K562 (cell line): ENCODE results near the gene KLHL35. TPM values are rescaled to one million over a fixed set of nuclear protein-coding genes. Genes with fewer than 3 reads are reported as not detected.

Source experiments
- ATAC-seq: fragments of 200-7000 bp; cut with Tn5 transposase; 3 replicates; pipeline ENCODE4 v1.9.1; 2020; ENCODE audit warnings: moderate library complexity
- BruUV-seq: library from RNA; stranded (reverse); fragments of 400-500 nt; replicated peaks from 2 replicates; lab custom pipeline; 2021; lab: Mats Ljungman, UMichigan
- CTCF ChIA-PET: fragments of 300-600 bp; formaldehyde crosslinking; extraction: SDS; loops from one replicate; lab custom pipeline; 2021; ENCODE audit warnings: low intra/inter-chr PET ratio; lab: Yijun Ruan, JAX
- POLR2A ChIA-PET: fragments of 300-600, 350-650 bp; sonication (Branson Sonifier 250); formaldehyde crosslinking; extraction: SDS; loops from one replicate; lab custom pipeline; 2021; ENCODE audit warnings: antibody characterized with exemption, inconsistent platforms; lab: Yijun Ruan, JAX
- DNase-seq, 4 experiments: peaks; one replicate each; pipeline versions ENCODE4 v3.0.0 to v3.0.0-alpha.2; 2011 to 2018; ENCODE audit warnings: low spot score in 3 of 4, mixed read lengths in 3 of 4; ENCODE audit errors: extremely low read depth in 1 of 4
- FAIRE-seq: peaks from 2 replicates; lab custom pipeline; 2011; peaks lifted over from hg19 to GRCh38; lab: Jason Lieb, UNC
- H2AFZ ChIP-seq: 2 replicates; pipeline ENCODE4 v1.6.0; 2011; ENCODE audit warnings: low read depth, low read length, control low read depth, inconsistent platforms
- H3K27ac ChIP-seq: fragments of 200-600 bp; 3 replicates; pipeline ENCODE4 v1.8.0; 2011; ENCODE audit warnings: low read depth, mild to moderate bottlenecking, control low read depth, inconsistent platforms, low read length, moderate library complexity, mixed read lengths; ENCODE audit errors: extremely low read depth
- H3K27me3 ChIP-seq, 2 experiments: fragments of 300-600 bp in 1 of 2; 2 replicates in 1 of 2; 3 replicates in 1 of 2; pipeline versions ENCODE4 v1.6.0 to v1.8.0; 2011; ENCODE audit warnings: inconsistent platforms in 2 of 2, low read length in 2 of 2, mild to moderate bottlenecking in 1 of 2, mixed read lengths in 1 of 2, moderate library complexity in 1 of 2; ENCODE audit not compliant: control insufficient read depth in 2 of 2, insufficient read depth in 2 of 2
- H3K36me3 ChIP-seq: fragments of 300-600 bp; 3 replicates; pipeline ENCODE4 v1.8.0; 2011; ENCODE audit warnings: mild to moderate bottlenecking, low read length, inconsistent platforms; ENCODE audit not compliant: control insufficient read depth, insufficient read depth
- H3K4me1 ChIP-seq, 2 experiments: fragments of 200-600 bp in 1 of 2; replicated peaks in 1 of 2; 2 replicates in 1 of 2; 3 replicates in 1 of 2; pipeline versions ENCODE4 v1.5.1 to v1.8.0; 2011; ENCODE audit warnings: inconsistent platforms in 2 of 2, low read length in 2 of 2, mild to moderate bottlenecking in 1 of 2, mixed read lengths in 1 of 2, moderate library complexity in 1 of 2; ENCODE audit not compliant: control insufficient read depth in 2 of 2, insufficient read depth in 2 of 2
- H3K4me2 ChIP-seq: 2 replicates; pipeline ENCODE4 v1.6.1; 2011; ENCODE audit warnings: low read length, control low read depth, inconsistent platforms, mixed read lengths; ENCODE audit not compliant: insufficient read depth
- H3K4me3 ChIP-seq: fragments of 200-600 bp; sonication (generic), shearing (Covaris generic); 2 replicates; pipeline ENCODE4 v1.5.1; 2016; ENCODE audit warnings: control low read depth, inconsistent platforms
- H3K79me2 ChIP-seq: fragments of 200-600 bp; 3 replicates; pipeline ENCODE4 v1.8.0; 2011; ENCODE audit warnings: low read length, inconsistent platforms; ENCODE audit not compliant: control insufficient read depth, insufficient read depth
- H3K9ac ChIP-seq, 2 experiments: 2 replicates each; pipeline versions ENCODE4 v1.6.0 to v1.6.1; 2011; ENCODE audit warnings: low read depth in 2 of 2, low read length in 2 of 2, control low read depth in 1 of 2, inconsistent platforms in 1 of 2, mild to moderate bottlenecking in 1 of 2, mixed read lengths in 1 of 2; ENCODE audit not compliant: insufficient read depth in 1 of 2
- H3K9me1 ChIP-seq: one replicate; pipeline ENCODE4 v1.6.0; 2011; ENCODE audit warnings: inconsistent platforms, mild to moderate bottlenecking, low read length, moderate library complexity; ENCODE audit not compliant: control insufficient read depth, insufficient read depth
- H3K9me3 ChIP-seq: replicated peaks from 2 replicates; pipeline ENCODE4 v1.5.1; 2011; ENCODE audit warnings: low read depth, low read length, inconsistent platforms; ENCODE audit not compliant: control insufficient read depth, insufficient read depth
- H4K20me1 ChIP-seq: replicated peaks from 2 replicates; pipeline ENCODE4 v1.6.1; 2011; ENCODE audit warnings: low read length, inconsistent platforms, mixed read lengths; ENCODE audit not compliant: control insufficient read depth, insufficient read depth
- ARNT ChIP-seq, 2 experiments: fragments of 450-650 bp; IDR thresholded peaks; 2 replicates each; pipeline ENCODE4 v1.6.1; 2016; ENCODE audit warnings: mild to moderate bottlenecking in 1 of 2
- EP300 ChIP-seq: IDR thresholded peaks from 2 replicates; pipeline ENCODE4 v1.6.1; 2012; ENCODE audit warnings: low read length, improper control_type of control experiment
- FOXA3 ChIP-seq, 2 experiments: fragments of 450-650 bp in 1 of 2; sonication (generic) in 1 of 2; formaldehyde crosslinking; IDR thresholded peaks in 1 of 2; conservative IDR thresholded peaks in 1 of 2; 2 replicates each; pipeline versions ENCODE4 v1.4.0 to v1.8.0; 2020 to 2022; ENCODE audit warnings: mild to moderate bottlenecking in 2 of 2, missing genetic modification reagents in 1 of 2
- GATA2 ChIP-seq: sonication (generic); formaldehyde crosslinking; IDR thresholded peaks from 2 replicates; pipeline ENCODE4 v1.4.0; 2020; ENCODE audit warnings: mild to moderate bottlenecking, missing genetic modification reagents
- MCM7 ChIP-seq, 2 experiments: fragments of 450-650 bp; IDR thresholded peaks; 2 replicates each; pipeline ENCODE4 v1.6.1; 2016 to 2018
- MNT ChIP-seq, 2 experiments: fragments of 450-650 bp; conservative IDR thresholded peaks; 2 replicates each; pipeline ENCODE4 v1.6.1; 2017; ENCODE audit warnings: mild to moderate bottlenecking in 2 of 2, moderate library complexity in 2 of 2
- NFE2 ChIP-seq: IDR thresholded peaks from 2 replicates; pipeline ENCODE4 v1.6.1; 2014; ENCODE audit warnings: antibody characterized with exemption, low read depth
- NONO ChIP-seq, 2 experiments: fragments of 200-400 bp in 1 of 2; fragments of 450-650 bp in 1 of 2; formaldehyde crosslinking in 1 of 2; IDR thresholded peaks; 2 replicates each; pipeline ENCODE4 v1.6.1; 2017; ENCODE audit warnings: low read depth in 2 of 2, mild to moderate bottlenecking in 2 of 2, moderate library complexity in 2 of 2, low read length in 1 of 2
- NR2C1 ChIP-seq, 2 experiments: fragments of 450-650 bp; IDR thresholded peaks; 2 replicates each; pipeline ENCODE4 v1.6.1; 2017; ENCODE audit warnings: mild to moderate bottlenecking in 2 of 2, antibody characterized with exemption in 1 of 2, inconsistent platforms in 1 of 2, missing compliant biosample characterization in 1 of 2, missing genetic modification characterization in 1 of 2
- SMAD4 ChIP-seq: fragments of 250-450 bp; sonication (Bioruptor Pico); conservative IDR thresholded peaks from 2 replicates; pipeline ENCODE4 v1.8.0; 2021; ENCODE audit warnings: inconsistent platforms, mild to moderate bottlenecking, moderate library complexity
- SNIP1 ChIP-seq: fragments of 450-650 bp; IDR thresholded peaks from 2 replicates; pipeline ENCODE4 v1.7.1; 2017; ENCODE audit warnings: low read depth, mild to moderate bottlenecking
- TAF9B ChIP-seq: fragments of 450-650 bp; IDR thresholded peaks from 2 replicates; pipeline ENCODE4 v1.6.1; 2018; ENCODE audit warnings: mild to moderate bottlenecking; ENCODE audit not compliant: partially characterized antibody
- ZBTB17 ChIP-seq: fragments of 450-650 bp; formaldehyde crosslinking; IDR thresholded peaks from 2 replicates; pipeline ENCODE4 v1.4.0; 2020; ENCODE audit warnings: mild to moderate bottlenecking
- ZEB2 ChIP-seq: fragments of 450-650 bp; IDR thresholded peaks from 2 replicates; pipeline ENCODE4 v1.6.1; 2016
- ZNF146 ChIP-seq: IDR thresholded peaks from one replicate; pipeline ENCODE4 v1.6.1; 2018; ENCODE audit warnings: missing compliant biosample characterization; ENCODE audit not compliant: unreplicated experiment
- ZNF232 ChIP-seq: sonication (generic); formaldehyde crosslinking; IDR thresholded peaks from 2 replicates; pipeline ENCODE4 v1.8.0; 2022; ENCODE audit warnings: mild to moderate bottlenecking, missing genetic modification reagents
- ZNF41 ChIP-seq: fragments of 250-450 bp; sonication (Bioruptor Pico); conservative IDR thresholded peaks from 2 replicates; pipeline ENCODE4 v1.4.0; 2020; ENCODE audit warnings: mild to moderate bottlenecking
- WGBS: fragments of 100-300 bp; shearing (Covaris generic); methylation state at CpG from one replicate; pipeline ENCODE4 v1.1.6; 2016; ENCODE audit warnings: low coverage, mixed read lengths; ENCODE audit not compliant: insufficient coverage; ENCODE audit errors: missing lambda C conversion rate; 5-methylcytosine and 5-hydroxymethylcytosine counted together
- in situ Hi-C: fragments of 300-500 bp; cut with MboI; formaldehyde crosslinking; loops from 4 replicates; pipeline ENCODE4 v1.15.0; 2018; ENCODE audit warnings: inconsistent platforms, mixed read lengths
- intact Hi-C: fragments of 100-400 bp; cut with micrococcal nuclease; formaldehyde crosslinking; loops from 2 replicates; pipeline ENCODE4 v1.14.2; 2022
- polyA plus RNA-seq, 8 experiments: library from polyadenylated mRNA; depleted of rRNA in 4 of 8; stranded (reverse) in 5 of 8; unstranded in 3 of 8; fragments of >200 nt; fragmentation: Nextera tagmentation in 2 of 8; fragmentation: Illumina TruSeq in 1 of 8; extraction: Ambion mirVana in 2 of 8; extraction: Trizol in 1 of 8; gene quantifications; 2 replicates each; pipeline versions ENCODE4 v1.2.1 to v1.2.3, GENCODE V29; 2011 to 2014; ENCODE audit warnings: inconsistent platforms in 1 of 8, missing spikeins in 1 of 8
- total RNA-seq, 7 experiments: library from RNA; depleted of rRNA in 6 of 7; stranded (reverse); fragments of >200 nt in 6 of 7; fragmentation: Illumina TruSeq in 2 of 7; extraction: Trizol in 2 of 7; gene quantifications; 2 replicates each; pipeline versions ENCODE4 v1.2.1 to v1.2.3, GENCODE V29; 2011 to 2021; ENCODE audit warnings: low replicate concordance in 1 of 7
- TF ChIP-seq, protein P1 (sequence below): fragments of 250-450 bp; sonication (Bioruptor Pico); IDR thresholded peaks from 2 replicates; pipeline ENCODE4 v1.5.0; 2022; ENCODE audit warnings: mild to moderate bottlenecking

The KLHL35 gene
- total and polyA plus RNA-seq, 9 of the 15 experiments (the other 6 are each of a cell fraction or from before 2014, with no cell fraction given) = not detected

DNA sequence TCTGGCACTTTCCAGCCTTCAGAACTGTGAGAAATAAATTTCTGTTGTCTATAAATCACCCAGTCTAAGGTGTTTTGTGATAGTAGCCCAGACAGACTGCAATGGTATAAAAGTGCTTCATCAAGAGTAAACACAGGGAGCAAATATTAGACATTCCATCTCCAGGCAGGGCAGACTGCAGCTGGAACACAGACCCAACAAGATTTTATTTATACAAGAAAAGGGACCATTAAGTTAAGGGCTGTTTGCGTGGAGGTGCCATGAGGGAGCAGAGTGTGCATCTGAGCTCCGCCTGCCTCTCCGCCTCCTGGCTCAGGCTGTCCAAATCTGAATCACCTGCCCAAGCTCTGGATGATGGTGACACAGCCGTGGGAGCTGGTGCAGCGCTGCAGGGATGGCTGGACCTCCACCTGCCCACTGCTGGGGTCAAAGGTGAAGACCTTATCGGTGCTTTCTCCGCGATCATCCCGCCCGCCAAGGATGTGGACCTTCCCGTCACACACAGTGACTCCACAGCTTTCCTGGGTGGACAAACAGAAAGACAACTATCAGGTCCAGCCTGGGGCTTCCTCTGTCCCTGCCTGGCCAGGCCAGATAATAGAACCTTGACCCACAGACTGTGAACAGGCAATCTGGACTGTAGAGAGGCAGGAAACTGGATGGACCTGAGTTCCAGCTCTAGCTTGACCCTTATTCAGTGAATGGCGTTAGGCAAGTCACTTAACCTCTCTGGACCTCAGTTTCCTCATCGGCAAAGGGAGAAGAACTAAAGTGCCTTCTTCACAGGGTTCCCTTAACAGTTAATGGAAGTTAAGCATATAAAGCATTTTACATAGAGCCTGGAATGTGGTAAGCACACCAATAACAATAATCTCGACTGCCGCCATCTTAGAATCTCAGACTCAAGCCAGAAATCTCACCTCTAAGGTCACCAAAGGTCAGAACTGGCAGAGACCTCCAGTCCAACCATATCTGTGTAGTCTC lies 10.5 kb downstream of the KLHL35 start:
- 22% methylated on average over 15 of the region's 15 CpGs for WGBS
- ChIA-PET POLR2A (interaction anchor here (0.8 to 5.0 kb wide), 9 partner anchors 10 to 451 kb away, joined by 3 to 52 read pairs (median 3); partner anchors contain the start of gene RPS3), CTCF (no interaction called here)
- Histone ChIP-seq H3K9me3 (no peaks in the 10 kb centered on the region), H3K27me3 (no peaks in the 10 kb centered on the region), H3K4me1 (peaks cover 28 to 36% of the 10 kb centered on the region in 2 experiments; a peak in 4 of 5 replicates), H3K9me1 (peaks cover 5% of the 10 kb centered on the region), H3K9ac (0 out of 4 replicates have a peak overlapping the region, but pooled peaks of 1 of the 2 experiments have one; percentile 11), H2AFZ (no peak overlapping the region), H3K79me2 (no peaks in the 10 kb centered on the region), H3K4me2 (no peak overlapping the region; the same call in 1 of the 2 replicates), H3K36me3 (0 out of 3 replicates have a peak, but pooled peaks cover 7% of the 10 kb centered on the region), H3K4me3 (no peak overlapping the region), H4K20me1 (peaks cover 10% of the 10 kb centered on the region; the same call in 1 of the 2 replicates), H3K27ac (no peak overlapping the region)
- intact Hi-C loops (no loop called here), in situ Hi-C loops (no loop called here)
- FAIRE-seq = peak; percentile 95
- peak; percentile 63 for ATAC-seq
- peak; percentile 62 to 76 (median 69) for DNase-seq
- no TSS peak for BruUV-seq
- no peak for TF ChIP-seq FOXA3 (CRISPR knock-in tag; conservative IDR thresholded peaks at IDR 0.05 in 1 of 2, IDR thresholded peaks at IDR 0.05 in 1 of 2)
- peak in 1 of 2 experiments; percentile 57; a peak in 1 of 4 replicates for TF ChIP-seq NONO (IDR thresholded peaks at IDR 0.05; ENCODE audit: low read depth in 2 of 2, low read length in 1 of 2)
- no peak for TF ChIP-seq ZNF146 (CRISPR knock-in tag)
- TF ChIP-seq NR2C1 (IDR thresholded peaks at IDR 0.05) = peak; percentile 84
- TF ChIP-seq NR2C1 (tag; IDR thresholded peaks at IDR 0.05) = peak; percentile 92
- no peak for TF ChIP-seq ZNF41 (CRISPR knock-in tag)
- no peak for TF ChIP-seq ZNF232 (CRISPR knock-in tag)
- no peak for TF ChIP-seq SNIP1
- TF ChIP-seq MNT (conservative IDR thresholded peaks at IDR 0.05) = 0 out of 4 replicates have a peak, but pooled peaks of 1 of the 2 experiments have one; percentile 29
- peak; percentile 60; the same call in 1 of the 2 replicates for TF ChIP-seq EP300
- no peak for TF ChIP-seq TAF9B
- TF ChIP-seq, protein P1, sequence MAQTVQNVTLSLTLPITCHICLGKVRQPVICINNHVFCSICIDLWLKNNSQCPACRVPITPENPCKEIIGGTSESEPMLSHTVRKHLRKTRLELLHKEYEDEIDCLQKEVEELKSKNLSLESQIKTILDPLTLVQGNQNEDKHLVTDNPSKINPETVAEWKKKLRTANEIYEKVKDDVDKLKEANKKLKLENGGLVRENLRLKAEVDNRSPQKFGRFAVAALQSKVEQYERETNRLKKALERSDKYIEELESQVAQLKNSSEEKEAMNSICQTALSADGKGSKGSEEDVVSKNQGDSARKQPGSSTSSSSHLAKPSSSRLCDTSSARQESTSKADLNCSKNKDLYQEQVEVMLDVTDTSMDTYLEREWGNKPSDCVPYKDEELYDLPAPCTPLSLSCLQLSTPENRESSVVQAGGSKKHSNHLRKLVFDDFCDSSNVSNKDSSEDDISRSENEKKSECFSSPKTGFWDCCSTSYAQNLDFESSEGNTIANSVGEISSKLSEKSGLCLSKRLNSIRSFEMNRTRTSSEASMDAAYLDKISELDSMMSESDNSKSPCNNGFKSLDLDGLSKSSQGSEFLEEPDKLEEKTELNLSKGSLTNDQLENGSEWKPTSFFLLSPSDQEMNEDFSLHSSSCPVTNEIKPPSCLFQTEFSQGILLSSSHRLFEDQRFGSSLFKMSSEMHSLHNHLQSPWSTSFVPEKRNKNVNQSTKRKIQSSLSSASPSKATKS (CRISPR knock-in tag) = no peak
- TF ChIP-seq ZEB2 = peak; percentile 55; the same call in 1 of the 2 replicates
- peak; percentile 60; the same call in 1 of the 2 replicates for TF ChIP-seq GATA2 (CRISPR knock-in tag)
- TF ChIP-seq SMAD4 = peak; percentile 81
- TF ChIP-seq ZBTB17 (CRISPR knock-in tag) = peak; percentile 82
- no peak for TF ChIP-seq ARNT (IDR thresholded peaks at IDR 0.05)
- peak; percentile 25 for TF ChIP-seq NFE2
- no peak for TF ChIP-seq MCM7 (IDR thresholded peaks at IDR 0.05)
